ENCODE results near the gene SEC24D.

- TF ChIP-seq POLR2A (IDR thresholded peaks at IDR 0.05; ENCODE audit: low read depth, low read length), result no peak
- TF ChIP-seq POLR2AphosphoS5 (IDR thresholded peaks at IDR 0.05; ENCODE audit: low read depth, low read length), result no peak
Measured at GRCh38 chr4:118756429-118756828, 79.5 kb downstream of the SEC24D start.

All from GM12892 (cell line).